Thyroid gland (tissue), 4 donors: ENCODE data around the gene RAMP3. TPM values are rescaled to one million over a fixed set of nuclear protein-coding genes. Genes with fewer than 3 reads are reported as not detected.

Experiments
- DNase-seq, 2 donors: peaks; one replicate each; pipeline ENCODE4 v3.0.0-alpha.2; 2019
- H3K27ac ChIP-seq, 3 donors: fragments of 200-600 bp; sonication (generic); 1 replicate in 2 of 3; 2 replicates in 1 of 3; pipeline ENCODE4 v1.5.1; 2016 to 2019; ENCODE audit warnings: mild to moderate bottlenecking in 1 of 3, moderate library complexity in 1 of 3
- H3K27me3 ChIP-seq: fragments of 200-600 bp; sonication (generic); one replicate; pipeline ENCODE4 v1.5.1; 2019
- H3K36me3 ChIP-seq, 2 donors: fragments of 200-600 bp; sonication (generic); one replicate each; pipeline ENCODE4 v1.5.1; 2016 to 2019
- H3K4me1 ChIP-seq, 2 donors: fragments of 200-600 bp; sonication (generic); one replicate each; pipeline ENCODE4 v1.5.1; 2017 to 2019
- H3K4me3 ChIP-seq, 3 donors: fragments of 200-600 bp; sonication (generic); replicated peaks in 1 of 3; 1 replicate in 2 of 3; 2 replicates in 1 of 3; pipeline ENCODE4 v1.5.1; 2016; ENCODE audit warnings: mild to moderate bottlenecking in 1 of 3
- H3K9me3 ChIP-seq: fragments of 200-600 bp; sonication (generic); one replicate; pipeline ENCODE4 v1.5.1; 2017
- POLR2A ChIP-seq, 2 donors: fragments of 450-650 bp; IDR thresholded peaks; one replicate each; pipeline ENCODE4 v1.6.1; 2017; ENCODE audit warnings: antibody characterized with exemption in 2 of 2, mild to moderate bottlenecking in 2 of 2, moderate library complexity in 1 of 2
- WGBS, 2 donors: methylation state at CpG; one replicate each; pipeline ENCODE4 v1.1.5; 2017; 5-methylcytosine and 5-hydroxymethylcytosine counted together
- intact Hi-C: fragments of 100-400 bp; cut with DNase I; formaldehyde crosslinking; loops from one replicate; pipeline ENCODE4 v1.15.1; 2023
- total RNA-seq, 4 donors: library from RNA; depleted of rRNA; stranded (reverse); fragments of >200 nt; gene quantifications; one replicate each; pipeline ENCODE4 v1.2.3, GENCODE V29; 2016
- TF ChIP-seq, protein P1 (sequence below), 6 experiments: fragments of 200-600 bp in 3 of 6; fragments of 450-650 bp in 3 of 6; sonication (generic) in 3 of 6; IDR thresholded peaks; one replicate each; pipeline ENCODE4 v1.5.1; 2016 to 2019; ENCODE audit warnings: antibody characterized with exemption in 6 of 6, mild to moderate bottlenecking in 2 of 6, inconsistent platforms in 1 of 6, moderate library complexity in 1 of 6

Gene RAMP3
- total RNA-seq, 4 donors from 2014 or later, result 40.1 to 145 (median 73.1) TPM

DNA sequence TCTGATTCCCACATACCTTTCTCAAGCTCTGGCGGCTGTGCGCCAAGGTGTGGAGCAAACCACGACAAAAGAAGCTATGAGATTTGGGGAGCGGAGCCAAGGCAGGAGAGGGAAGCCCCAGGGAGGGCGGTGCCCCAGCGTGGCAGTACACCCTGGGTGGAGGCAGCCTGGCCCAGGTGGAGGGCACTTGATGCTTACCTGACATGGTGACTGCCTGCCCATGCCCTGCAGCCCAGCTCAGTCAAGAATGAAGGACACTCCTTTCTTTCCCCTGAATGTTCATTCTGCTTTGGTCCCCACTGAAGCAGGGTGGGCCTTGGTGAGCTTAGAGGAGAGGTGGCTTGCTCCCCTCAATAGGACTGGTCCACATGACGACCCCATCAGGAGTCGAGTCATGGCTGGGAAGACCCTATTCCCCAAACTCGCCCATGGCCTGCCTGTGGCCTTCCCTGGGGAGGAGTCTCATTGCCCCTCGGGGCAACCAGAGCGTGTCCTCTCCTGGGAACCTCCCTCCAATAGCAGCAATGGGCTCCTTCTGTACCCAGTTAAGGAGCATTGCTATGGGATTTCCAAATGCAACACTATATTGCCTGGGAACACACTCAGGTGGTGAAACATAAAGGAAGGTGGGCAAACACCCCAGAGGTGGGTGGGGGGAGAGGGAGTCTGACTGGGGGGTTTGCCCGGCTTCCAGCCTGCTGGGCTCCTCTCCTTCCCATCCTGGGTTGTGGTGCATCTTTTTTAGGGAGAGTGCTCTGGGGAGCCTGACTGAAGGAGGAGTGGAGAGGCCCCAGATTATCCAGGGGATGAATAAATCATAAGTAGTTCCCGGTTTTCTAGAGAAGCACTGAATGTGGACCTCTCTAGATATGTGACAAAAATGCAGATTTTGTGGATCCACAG is 22.7 kb downstream of the RAMP3 start:
- 79 to 81% methylated on average over 8 to 13 of the region's 13 CpGs for WGBS, 2 donors
- H3K4me1 ChIP-seq, result no peaks in the 10 kb centered on the region
- H3K36me3 ChIP-seq, result no peaks in the 10 kb centered on the region
- H3K9me3 ChIP-seq, result no peaks in the 10 kb centered on the region
- TF ChIP-seq, protein P1, sequence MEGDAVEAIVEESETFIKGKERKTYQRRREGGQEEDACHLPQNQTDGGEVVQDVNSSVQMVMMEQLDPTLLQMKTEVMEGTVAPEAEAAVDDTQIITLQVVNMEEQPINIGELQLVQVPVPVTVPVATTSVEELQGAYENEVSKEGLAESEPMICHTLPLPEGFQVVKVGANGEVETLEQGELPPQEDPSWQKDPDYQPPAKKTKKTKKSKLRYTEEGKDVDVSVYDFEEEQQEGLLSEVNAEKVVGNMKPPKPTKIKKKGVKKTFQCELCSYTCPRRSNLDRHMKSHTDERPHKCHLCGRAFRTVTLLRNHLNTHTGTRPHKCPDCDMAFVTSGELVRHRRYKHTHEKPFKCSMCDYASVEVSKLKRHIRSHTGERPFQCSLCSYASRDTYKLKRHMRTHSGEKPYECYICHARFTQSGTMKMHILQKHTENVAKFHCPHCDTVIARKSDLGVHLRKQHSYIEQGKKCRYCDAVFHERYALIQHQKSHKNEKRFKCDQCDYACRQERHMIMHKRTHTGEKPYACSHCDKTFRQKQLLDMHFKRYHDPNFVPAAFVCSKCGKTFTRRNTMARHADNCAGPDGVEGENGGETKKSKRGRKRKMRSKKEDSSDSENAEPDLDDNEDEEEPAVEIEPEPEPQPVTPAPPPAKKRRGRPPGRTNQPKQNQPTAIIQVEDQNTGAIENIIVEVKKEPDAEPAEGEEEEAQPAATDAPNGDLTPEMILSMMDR (IDR thresholded peaks at IDR 0.05), result no peak
- no peak for TF ChIP-seq POLR2A (IDR thresholded peaks at IDR 0.05)
- intact Hi-C loops, result no loop called here
- DNase-seq, result no peak
- H3K4me3 ChIP-seq, result no peak overlapping the region
- H3K27me3 ChIP-seq, result no peaks in the 10 kb centered on the region
- no peak overlapping the region for H3K27ac ChIP-seq

DNA sequence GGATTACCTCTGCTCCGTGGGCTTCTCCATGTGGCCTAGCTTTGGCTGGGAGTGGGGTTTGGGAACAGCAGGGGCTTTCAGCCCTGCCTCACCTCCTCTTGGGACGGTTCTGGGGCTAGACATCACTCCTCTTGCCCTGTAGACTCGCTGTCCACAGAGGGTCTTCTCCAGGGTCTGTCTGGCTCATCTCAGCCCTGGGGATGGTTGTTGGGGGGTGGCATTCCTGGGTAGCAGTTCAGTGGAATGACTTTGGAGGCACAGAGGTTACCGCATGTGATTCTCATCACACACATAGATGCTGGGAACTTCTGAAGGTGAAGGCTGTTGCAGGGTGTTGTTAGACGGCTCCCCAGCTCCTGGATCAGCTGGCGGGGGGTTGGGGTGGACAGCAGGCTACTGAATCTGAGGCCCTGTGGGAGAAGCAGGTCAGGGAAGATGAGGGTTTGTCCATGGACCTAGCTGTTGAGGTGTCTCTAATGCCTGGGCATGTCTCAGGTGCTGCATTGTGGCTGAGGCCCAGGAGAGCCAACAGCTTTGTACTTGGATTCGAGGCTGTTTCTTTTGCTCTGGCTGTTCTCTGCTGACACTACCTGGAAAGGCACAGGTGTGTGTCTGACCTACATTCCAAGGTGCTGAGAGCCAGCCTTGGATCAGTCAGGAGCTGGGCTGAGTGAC is 23.8 kb downstream of the RAMP3 start:
- Histone ChIP-seq H3K9me3 (no peaks in the 10 kb centered on the region), H3K36me3 (no peaks in the 10 kb centered on the region), H3K4me1 (no peaks in the 10 kb centered on the region), H3K27me3 (no peaks in the 10 kb centered on the region), H3K4me3 (no peak overlapping the region), H3K27ac (no peak overlapping the region)
- WGBS, 2 donors, result 93 to 94% methylated on average over 5 to 6 of the region's 7 CpGs
- intact Hi-C loops, result no loop called here
- TF ChIP-seq, protein P1 (IDR thresholded peaks at IDR 0.05), result no peak
- no peak for TF ChIP-seq POLR2A (IDR thresholded peaks at IDR 0.05)
- no peak for DNase-seq

DNA sequence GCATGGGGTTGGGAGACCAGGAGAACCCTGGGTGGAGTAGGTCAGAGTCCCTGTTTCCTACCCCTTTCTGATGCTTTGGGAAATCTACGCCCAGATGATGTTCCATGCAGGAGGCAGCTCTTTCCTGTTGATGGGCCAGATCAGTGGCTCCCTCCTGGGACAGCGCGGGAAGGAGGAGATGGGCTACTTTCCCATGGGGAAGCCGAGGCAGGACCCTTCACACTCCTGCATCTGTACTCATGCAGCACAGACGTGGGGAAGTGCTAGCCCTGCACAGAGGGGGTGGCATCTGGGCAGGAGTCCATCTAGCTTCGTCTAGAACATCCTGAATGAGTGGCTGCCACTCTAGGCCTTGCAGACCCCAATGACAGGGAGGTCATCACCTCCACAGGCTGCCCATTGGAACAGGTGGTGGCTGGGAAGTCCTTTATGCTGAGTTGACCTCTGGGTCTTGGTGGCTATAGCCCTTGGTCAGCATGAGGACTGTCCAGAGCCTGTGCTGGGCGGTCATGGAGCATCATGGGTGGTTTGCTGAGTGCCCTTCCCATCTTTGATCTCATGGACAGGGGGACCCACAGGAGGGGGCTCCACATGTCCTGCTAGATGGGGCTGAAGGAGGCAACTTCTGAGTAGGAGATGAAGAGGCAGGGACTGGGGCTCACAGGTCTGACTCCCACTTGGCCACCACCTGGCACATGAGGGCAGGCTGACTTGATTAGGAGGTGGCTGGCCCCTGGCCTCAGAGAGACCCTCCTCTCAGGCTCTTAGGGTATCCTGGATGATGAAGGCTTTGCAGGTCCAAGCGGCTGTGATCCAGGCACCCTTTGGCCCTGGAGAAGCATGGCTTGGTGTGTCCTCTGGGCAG is 24.6 kb downstream of the RAMP3 start:
- no peak for TF ChIP-seq POLR2A (IDR thresholded peaks at IDR 0.05)
- TF ChIP-seq, protein P1 (IDR thresholded peaks at IDR 0.05), result no peak
- no peak overlapping the region for H3K4me3 ChIP-seq

DNA sequence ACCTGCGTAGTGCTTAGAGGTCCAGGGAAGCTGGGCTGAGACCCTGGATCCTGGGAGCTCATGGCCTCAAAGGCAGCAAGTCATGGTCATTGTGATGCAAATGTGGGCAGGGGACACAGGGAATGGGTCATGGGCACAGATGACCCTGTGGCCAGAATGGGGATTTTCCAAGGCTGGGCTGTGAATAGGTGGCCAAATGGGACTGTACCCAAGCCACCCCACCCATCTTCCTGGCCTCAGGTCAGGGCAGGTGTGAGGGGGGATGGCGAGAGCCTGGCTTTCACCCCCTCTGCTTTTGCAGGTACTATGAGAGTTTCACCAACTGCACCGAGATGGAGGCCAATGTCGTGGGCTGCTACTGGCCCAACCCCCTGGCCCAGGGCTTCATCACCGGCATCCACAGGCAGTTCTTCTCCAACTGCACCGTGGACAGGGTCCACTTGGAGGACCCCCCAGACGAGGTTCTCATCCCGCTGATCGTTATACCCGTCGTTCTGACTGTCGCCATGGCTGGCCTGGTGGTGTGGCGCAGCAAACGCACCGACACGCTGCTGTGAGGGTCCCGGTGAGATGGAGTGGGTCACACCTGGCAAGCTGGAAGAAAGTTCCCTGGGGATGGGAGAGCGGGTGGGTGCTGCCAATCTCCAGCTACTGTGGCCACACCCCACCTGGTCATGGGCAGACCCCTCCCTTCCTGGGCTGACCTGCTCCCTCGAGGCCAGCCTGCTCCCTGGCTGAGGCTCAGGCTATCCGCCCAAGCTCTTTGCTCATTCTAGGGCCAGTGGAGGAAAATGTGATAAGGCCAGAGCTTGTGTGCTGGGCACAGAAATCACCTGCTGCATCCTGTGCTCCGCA is 25.5 kb downstream of the RAMP3 start:
- DNase-seq, result no peak
- H3K36me3 ChIP-seq, result no peaks in the 10 kb centered on the region
- H3K4me1 ChIP-seq, result no peaks in the 10 kb centered on the region
- no peaks in the 10 kb centered on the region for H3K9me3 ChIP-seq
- WGBS, 2 donors, result 89 to 90% methylated on average over 8 to 19 of the region's 21 CpGs
- no peak overlapping the region for H3K27ac ChIP-seq
- no peaks in the 10 kb centered on the region for H3K27me3 ChIP-seq
- intact Hi-C loops, result no loop called here
- no peak for TF ChIP-seq POLR2A (IDR thresholded peaks at IDR 0.05)
- TF ChIP-seq, protein P1 (IDR thresholded peaks at IDR 0.05), result no peak
- no peak overlapping the region for H3K4me3 ChIP-seq

More for the DNA sequence above, 24.6 kb downstream of the RAMP3 start:
- no peaks in the 10 kb centered on the region for H3K36me3 ChIP-seq
- H3K27ac ChIP-seq, result no peak overlapping the region
- intact Hi-C loops, result no loop called here
- no peaks in the 10 kb centered on the region for H3K9me3 ChIP-seq
- DNase-seq, result no peak
- no peaks in the 10 kb centered on the region for H3K4me1 ChIP-seq
- WGBS, 2 donors, result 74 to 80% methylated on average over 7 to 8 of the region's 8 CpGs
- no peaks in the 10 kb centered on the region for H3K27me3 ChIP-seq
